GM18517 (cell line): ENCODE measurements around the gene ZNF750.
"Not testable (repeated sequence)": the region's sequence is repeated elsewhere in the genome, so short reads cannot be mapped to it uniquely, and the experiment has no call there.

Source experiments
- ATAC-seq: cut with Tn5 transposase; IDR thresholded peaks from one replicate; pipeline ENCODE4 v1.9.1; 2021; ENCODE audit warnings: mild to moderate bottlenecking, moderate library complexity; ENCODE audit not compliant: unreplicated experiment

ZNF750 gene

GRCh38 chr17:82799591-82799990 lies 40.2 kb downstream of the ZNF750 start:
- ATAC-seq: no peak

GRCh38 chr17:82798752-82799151 lies 41.1 kb downstream of the ZNF750 start:
- no peak for ATAC-seq

GRCh38 chr17:82797061-82797460 lies 42.8 kb downstream of the ZNF750 start:
- ATAC-seq: no peak

- ATAC-seq: no peak
These were observed 44.2 kb downstream of the ZNF750 start for GRCh38 chr17:82795615-82796014.

GRCh38 chr17:82794781-82795482 lies 44.9 kb downstream of the ZNF750 start:
- ATAC-seq: no peak

- ATAC-seq: no peak
These were observed 45.7 kb downstream of the ZNF750 start for GRCh38 chr17:82793974-82794630.

GRCh38 chr17:82791532-82791931 lies 48.3 kb downstream of the ZNF750 start:
- no peak for ATAC-seq

GRCh38 chr17:82790391-82790790 lies 49.4 kb downstream of the ZNF750 start:
- no peak for ATAC-seq

GRCh38 chr17:82789806-82790205 lies 50.0 kb downstream of the ZNF750 start:
- no peak for ATAC-seq

- ATAC-seq: no peak
These were observed 50.7 kb downstream of the ZNF750 start for GRCh38 chr17:82789051-82789592.

- ATAC-seq: no peak
These were observed 51.4 kb downstream of the ZNF750 start for GRCh38 chr17:82788206-82789001.

- no peak for ATAC-seq
These were observed 52.6 kb downstream of the ZNF750 start for GRCh38 chr17:82787081-82787848.

GRCh38 chr17:82786427-82786826 lies 53.4 kb downstream of the ZNF750 start:
- no peak for ATAC-seq

GRCh38 chr17:82785581-82785980 lies 54.2 kb downstream of the ZNF750 start:
- not testable (repeated sequence) for ATAC-seq

GRCh38 chr17:82783498-82783897 lies 56.3 kb downstream of the ZNF750 start:
- no peak for ATAC-seq

GRCh38 chr17:82782657-82783207 lies 57.1 kb downstream of the ZNF750 start:
- no peak for ATAC-seq

- ATAC-seq: no peak
These were observed 57.9 kb downstream of the ZNF750 start for GRCh38 chr17:82781894-82782274.

- no peak for ATAC-seq
These were observed 58.6 kb downstream of the ZNF750 start for GRCh38 chr17:82780971-82781893.

GRCh38 chr17:82780195-82780594 lies 59.6 kb downstream of the ZNF750 start:
- ATAC-seq: no peak
